Stimulated activated CD8-positive, alpha-beta memory T cell treated with anti-CD3 and anti-CD28 coated beads, Interleukin-2, amount 100 ng/mL, for 48 hours (primary cell): ENCODE results near the gene TMEM51.
"Not testable (repeated sequence)": the region's sequence is repeated elsewhere in the genome, so short reads cannot be mapped to it uniquely, and the experiment has no call there.

Source experiments
- DNase-seq, 2 donors: peaks; one replicate each; pipeline ENCODE4 v3.0.0-alpha.2; 2020; ENCODE audit warnings: low read depth in 2 of 2

The TMEM51 gene

DNA sequence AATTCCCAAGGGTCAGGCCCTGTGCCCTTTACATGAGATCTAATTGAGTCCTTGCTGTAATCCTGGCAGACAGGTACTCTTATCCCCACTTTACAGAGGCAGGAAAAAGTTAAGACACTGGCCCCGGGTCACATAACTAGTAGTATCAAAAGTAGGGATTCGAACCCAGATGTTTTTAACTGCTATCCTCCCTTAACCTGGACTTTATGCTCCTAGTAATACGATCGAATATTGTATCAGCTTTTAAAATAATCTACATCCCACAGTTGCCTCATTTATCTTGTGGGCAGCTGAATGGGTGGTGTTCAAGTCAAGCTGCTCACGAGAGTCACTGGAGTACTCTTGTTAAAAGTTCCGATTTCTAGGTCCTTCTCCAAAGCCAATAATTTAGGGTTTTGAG, 25.5 kb upstream of the TMEM51 start:
- no peak for DNase-seq

DNA sequence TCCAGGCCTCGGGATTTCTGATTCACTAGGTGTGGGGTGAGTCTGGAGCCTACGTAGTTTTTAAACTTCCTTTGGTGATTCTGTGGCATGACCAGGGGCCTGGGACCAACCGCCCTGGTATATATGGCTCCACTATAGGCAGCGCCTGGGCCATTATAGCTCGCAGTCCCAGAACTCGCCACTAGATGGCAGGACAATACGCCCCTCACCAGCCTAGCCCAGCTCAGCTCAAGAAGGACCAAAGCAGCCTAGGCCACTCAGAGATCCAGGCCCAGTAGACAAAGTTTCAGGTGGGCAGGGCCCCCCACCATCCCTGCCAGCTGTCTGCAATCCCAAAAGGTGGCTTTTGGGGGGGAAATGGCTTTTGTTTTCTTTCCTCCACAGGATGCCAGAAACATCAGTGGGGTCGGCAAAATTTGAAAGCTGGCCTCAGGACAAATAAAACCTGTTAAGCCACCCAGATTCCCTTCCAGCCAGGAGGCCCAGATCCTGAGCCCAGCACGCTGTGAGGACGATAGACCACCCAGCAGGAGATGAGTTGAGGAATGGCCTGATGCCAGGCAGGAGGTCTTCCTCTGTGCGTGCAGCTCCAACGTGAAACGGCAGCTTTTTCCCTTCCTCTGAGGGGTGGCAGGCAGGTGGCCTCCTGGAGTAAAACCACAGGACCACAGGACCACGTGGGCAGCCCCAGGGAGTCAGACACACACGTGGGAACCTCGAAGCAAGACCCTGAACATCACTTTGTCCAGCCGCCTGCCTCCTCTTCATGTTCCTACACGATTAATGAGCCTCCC, 24.8 kb upstream of the TMEM51 start:
- peak; percentile 57 to 69 for DNase-seq

DNA sequence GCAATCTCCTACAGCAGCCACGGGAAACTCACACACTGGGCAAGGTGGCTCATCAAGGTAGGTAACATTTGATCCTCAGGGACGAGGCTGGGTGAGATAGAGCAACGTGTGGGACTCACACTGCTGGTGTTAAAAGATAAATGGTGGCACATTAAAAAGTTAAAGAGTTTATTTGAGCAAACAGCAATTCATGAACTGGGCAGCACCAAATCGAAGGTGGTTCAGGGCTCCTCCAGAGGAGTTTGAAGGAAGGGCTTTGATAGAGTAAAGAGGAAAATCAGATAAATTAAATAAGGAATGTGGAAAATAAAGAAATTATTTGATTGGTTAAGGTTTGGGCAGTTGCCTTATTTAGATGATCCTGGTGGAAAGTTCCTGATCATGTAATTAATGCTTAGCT, 23.6 kb upstream of the TMEM51 start:
- no peak for DNase-seq

DNA sequence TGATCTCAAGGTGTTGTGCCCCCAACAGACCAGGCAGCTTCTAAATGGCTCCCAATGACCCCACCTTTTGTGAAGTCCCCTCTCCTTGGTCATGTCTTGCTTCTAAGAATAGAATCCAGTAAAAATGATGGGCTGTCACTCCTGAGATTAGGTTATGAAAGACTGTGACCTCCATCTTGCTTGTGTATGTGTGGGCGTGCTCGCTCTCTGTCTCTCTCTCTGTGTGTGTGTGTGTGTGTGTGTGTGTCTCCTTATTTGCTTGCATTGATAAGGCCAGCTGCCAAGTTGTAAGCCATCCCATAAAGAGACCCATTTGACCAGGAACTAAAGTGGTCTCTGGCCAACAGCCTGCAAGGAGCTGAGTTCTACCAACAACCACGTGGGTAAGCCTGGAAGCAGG, 22.9 kb upstream of the TMEM51 start:
- no peak for DNase-seq

DNA sequence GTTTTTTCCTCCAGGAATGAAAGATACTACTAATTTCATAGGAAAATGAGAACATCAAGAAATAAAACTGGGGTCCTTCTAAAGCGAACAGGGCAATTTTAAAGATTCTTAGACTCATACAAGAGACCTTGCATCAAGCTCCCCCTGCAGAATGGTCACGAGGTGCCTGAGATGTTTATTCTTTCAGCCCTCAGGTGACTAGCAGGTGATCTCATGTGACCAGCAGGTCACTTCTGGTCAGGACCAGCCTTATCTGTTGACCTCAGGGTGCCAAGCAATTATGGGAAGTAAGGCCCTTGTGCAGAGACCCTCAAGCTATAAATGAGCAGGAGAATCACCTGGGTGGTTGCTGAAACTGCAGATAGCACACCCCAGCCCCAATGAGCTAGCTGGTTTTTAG, 20.6 kb upstream of the TMEM51 start:
- no peak for DNase-seq

DNA sequence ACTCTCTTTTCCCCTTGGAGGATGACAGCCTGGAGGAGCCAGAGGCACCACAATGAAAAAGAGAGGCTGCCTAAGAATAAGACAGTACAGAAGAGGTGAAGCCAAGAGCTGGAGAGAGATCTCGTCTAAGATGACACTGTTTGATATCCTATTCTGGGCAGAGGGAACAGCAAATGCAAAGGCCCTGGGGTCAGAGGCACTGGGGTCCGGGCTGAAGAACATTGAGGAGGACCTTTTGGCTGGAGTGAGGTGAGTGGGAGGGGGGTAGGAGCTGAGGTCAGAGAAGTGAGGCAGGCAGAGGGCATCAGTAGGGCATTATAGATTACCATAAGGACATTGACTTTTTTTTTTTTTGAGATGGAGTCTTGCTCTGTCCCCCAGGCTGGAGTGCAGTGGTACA, 19.3 kb upstream of the TMEM51 start:
- DNase-seq, result no peak

DNA sequence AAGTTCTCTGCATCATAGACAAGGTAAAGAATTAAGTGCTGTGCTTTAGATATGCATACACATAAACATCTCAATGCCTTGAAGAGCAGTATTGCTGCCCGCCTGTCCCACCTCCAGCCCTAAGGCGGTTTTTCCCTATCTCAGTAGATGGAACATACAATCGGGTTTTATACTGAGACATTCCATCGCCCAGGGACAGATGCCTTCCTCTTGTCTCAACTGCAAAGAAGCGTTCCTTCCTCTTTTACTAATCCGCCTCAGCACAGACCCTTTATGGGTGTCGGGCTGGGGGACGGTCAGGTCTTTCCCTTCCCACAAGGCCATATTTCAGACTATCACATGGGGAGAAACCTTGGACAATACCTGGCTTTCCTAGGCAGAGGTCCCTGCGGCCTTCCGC, 17.9 kb upstream of the TMEM51 start:
- not testable (repeated sequence) for DNase-seq

DNA sequence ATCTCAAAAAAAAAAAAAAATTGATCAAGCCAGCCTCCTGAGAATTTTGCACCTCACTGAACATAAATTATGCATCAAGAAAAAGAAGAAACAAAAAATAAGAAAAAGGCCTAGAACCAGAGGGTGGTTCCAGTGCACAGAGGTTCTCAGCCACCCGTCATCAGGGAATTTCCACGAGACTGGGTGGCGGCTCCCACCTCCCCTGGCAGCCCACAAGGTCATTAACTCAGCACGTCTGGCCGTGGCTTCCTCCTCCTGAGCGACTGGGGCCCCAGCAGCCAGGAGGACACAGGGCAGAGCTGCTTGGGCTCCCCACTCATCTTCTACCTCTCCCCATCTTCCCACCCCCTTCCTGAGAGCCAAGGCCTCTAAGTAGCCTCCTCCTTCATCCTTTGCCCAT, 15.7 kb upstream of the TMEM51 start:
- DNase-seq, result no peak

DNA sequence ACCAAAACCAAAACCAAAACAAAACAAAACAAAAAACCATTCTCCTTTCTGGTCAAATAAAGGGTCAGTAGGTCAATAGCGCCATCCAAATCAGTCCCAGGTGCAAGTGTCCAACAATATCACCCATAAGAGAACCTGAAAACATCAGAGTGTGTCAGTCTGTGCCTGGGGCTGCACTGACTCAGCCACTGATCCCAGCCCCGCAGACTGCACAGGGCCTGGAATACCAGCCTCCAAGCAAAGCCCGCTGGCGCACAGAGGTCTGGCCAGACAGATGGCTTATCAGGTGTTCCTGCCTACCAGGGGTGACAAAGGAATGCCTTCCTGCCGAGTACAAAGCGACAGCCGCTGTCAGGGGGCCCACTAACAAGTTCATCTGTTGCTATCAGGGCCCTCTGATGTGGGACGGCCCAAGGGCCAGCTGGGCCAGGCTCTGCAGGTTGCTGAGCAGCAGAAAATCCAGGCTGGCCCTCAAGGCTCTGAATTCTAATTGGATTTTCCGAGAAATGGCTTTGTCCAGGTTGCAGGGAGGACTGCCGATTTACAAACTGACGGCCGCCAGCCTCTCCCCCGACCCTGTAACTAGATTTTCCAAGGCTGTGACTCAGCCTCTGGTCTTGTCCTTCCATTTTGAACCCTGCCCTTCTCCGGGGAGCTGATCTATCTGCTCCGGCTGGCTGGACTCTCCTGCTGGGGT, 13.7 kb upstream of the TMEM51 start:
- no peak for DNase-seq

DNA sequence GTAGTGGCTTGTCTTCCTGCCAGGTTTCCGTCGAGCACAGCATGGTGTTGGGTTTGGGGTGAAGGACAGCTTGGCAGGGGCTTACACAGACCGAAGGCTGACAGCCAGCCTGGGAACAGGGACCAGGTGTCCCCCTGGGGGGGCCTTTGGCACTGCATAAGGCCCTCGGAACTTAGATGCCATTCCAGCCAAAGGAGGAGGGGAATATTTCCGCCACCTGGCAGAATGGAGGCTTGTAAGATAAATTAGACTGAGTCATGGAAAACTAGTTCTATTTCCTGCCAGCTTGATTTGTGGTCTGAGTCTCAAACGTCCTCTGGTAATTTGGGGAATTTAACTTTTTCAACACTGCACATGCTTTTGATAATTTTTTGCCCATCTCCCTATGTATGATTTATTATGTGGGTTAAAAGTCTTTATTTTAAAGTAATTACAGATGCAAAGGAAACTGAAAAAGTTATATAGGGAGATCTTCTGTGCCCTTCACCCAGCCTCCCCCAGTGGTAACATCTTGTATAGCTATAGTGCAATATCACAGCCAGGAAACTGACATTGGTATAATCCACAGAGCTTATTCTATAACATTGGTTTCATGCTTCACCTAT, 11.5 kb upstream of the TMEM51 start:
- no peak for DNase-seq

DNA sequence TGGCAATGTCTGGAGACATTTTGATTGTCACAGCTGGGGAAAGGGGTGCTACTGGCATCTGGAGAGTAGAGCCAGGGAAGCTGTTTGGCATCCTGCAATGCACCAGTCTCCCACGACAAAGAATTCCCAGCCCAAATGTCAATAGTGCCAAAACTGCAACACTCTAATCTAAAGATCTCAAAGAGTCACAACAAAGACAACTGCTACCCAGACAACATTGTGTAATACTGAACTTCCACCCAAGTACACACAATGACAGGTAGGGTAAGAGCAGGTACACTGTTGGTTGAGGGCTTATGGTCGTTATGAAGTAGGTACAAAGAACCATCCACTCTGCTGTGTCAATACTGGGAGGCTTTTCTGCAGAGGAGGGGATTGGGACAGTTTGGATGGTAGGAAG, 8.2 kb upstream of the TMEM51 start:
- no peak for DNase-seq

DNA sequence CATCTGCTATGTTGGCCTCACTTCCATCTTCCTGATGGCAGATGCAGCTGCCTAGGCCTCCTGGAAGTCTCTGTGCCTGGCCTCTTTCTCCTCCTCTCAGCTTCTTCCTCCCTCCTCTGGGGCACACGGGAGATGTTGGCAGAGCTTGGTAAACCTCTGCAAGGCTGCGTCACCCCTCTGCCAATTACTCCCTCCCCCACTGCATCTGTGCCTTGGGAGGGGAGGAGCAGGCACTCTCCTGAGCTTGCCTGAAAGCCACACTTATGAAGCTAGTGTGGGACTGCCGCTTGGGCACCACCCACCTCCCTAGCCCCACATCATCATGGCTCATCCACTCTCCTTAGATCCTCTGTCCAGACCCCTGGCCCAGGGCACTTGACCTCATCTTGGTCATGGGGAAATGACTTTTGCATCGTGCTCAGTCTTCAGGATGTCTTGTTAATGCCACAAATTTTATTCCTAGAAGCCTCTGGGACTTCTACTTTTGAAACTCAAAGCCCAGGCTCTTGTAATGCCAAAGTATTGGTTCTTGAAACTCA, 7.3 kb upstream of the TMEM51 start:
- no peak for DNase-seq

DNA sequence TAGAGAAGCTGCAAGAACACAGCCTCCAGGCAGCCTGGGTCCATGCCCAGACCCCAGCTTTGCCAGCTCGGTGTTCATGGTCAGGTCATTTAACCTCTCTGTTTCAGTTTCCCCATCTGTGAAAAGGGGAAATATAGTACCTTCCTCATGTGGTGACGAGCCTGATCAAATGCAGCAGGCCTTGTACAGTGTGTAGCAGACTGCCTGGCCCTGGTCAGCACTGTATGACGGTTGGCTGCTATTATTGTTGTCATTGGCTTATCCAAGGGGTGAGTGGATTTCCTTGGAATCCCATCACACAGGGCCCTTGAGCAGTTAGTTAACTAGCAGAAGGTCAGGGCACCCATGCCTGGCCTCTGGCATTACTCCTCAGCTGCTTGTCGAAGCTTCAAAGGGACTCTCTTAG, 6.6 kb upstream of the TMEM51 start:
- DNase-seq, result no peak

DNA sequence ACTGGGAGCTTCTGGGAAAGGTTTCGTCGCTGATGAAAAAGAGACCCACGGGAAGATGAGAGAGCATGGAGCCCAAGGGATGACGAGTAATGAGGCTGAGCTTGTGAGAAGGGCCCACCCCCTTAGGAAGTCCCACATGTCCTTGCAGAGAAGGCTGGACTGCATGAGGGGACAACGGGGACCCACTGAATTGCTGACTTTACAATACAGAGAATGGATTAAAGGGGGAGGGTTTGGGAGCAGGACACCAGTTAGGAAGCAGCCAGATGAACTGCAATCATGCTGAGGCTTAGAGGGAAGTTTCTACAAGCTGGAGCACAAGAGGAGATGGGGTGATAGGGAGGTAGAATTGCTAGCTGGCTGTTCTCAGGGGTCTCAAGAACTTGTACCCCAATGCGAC, 5.5 kb upstream of the TMEM51 start:
- DNase-seq, result no peak

DNA sequence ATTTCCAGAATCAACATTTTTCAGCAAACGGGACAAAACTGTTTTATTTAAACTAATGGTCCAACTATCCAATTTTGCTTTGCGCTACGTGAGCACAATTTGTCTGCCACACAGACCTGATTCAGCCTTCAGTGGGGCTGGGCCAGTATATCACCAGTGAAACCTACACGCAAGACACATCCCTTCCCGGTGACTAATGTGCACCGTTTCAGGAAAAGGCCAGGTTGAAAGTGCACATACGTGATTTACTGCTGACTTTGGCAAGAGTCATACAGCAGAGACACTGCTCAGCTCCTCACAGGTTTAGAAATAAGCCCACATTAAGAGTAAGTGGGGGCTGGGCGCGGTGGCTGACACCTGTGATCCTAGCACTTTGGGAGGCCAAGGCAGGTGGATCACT, 5.1 kb upstream of the TMEM51 start:
- no peak for DNase-seq

DNA sequence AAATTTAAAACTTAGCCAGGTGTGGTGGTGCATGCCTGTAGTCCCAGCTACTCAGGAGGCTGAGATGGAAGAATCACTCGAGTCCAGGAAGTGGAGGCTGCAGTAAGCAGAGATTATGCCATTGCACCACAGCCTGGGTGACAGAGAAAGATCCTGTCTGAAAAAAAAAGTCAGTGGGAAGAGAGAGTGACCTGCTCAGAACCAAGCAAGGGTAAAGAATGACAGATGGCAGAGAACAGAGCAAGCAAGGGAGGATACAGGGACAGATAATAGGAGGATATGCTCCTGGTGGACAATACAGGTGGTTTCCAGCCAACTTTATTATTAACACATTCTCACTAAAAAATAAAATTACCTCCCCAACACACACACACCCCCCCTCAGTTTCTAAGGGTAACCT, 4.6 kb upstream of the TMEM51 start:
- DNase-seq, result no peak

DNA sequence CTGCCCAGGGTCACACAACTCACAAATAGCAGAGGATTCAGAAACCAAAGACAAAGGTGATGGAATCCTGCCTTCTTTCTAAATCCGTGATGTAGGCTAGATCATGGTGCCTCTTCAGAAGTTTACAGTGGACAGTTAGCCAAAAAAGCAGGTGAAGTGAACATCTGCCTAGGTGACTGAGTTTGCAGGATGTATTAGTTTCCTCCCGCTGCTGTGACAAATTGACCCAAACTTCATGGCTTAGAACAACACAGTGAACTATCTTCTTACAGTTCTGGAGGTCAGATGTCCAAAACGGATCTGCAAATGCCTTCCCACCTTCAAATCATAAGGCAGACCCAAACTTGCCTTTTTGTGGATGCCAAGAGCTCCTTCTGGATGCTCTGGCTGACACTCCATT, 3.2 kb upstream of the TMEM51 start:
- no peak for DNase-seq

DNA sequence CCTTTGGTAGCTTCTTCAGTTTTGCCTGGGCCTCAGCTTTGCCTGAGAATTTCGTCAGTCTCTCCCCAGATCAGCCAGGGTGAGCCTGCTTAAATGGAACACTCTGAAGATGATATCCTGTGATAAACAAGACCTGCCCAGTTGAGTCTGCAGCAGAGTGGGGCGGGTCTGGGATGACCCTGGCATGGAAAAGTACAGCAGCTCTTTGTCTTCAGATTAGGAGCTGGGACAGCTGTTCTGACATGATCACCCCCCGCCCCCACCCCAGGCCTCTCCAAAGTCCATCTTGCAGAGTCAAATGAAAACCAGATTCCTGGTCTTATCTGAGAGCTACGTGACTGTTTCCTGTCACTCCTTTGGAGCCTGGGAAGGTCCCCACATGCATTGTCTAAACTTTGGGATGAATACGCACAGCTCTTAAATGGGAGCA, 2.2 kb upstream of the TMEM51 start:
- no peak for DNase-seq

DNA sequence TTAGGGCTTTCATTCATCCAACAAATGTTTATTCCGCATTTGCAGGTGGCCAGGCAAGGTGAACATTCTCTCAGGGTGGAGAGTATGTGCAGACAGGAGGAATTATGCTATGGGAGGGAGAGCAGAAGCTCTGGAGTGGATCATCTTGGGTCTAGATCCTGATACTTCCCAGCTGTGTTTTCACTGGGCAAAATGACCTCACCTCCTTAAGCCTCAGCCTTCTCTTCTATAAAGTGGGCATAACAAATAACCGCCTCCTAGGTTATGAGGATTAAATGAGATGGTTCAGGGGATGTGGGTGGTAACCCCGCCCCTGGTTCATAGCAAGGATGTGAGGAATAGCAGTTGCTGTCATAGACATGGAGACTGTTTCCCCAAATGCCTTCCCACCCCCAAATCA, 1.7 kb upstream of the TMEM51 start:
- DNase-seq, result no peak

DNA sequence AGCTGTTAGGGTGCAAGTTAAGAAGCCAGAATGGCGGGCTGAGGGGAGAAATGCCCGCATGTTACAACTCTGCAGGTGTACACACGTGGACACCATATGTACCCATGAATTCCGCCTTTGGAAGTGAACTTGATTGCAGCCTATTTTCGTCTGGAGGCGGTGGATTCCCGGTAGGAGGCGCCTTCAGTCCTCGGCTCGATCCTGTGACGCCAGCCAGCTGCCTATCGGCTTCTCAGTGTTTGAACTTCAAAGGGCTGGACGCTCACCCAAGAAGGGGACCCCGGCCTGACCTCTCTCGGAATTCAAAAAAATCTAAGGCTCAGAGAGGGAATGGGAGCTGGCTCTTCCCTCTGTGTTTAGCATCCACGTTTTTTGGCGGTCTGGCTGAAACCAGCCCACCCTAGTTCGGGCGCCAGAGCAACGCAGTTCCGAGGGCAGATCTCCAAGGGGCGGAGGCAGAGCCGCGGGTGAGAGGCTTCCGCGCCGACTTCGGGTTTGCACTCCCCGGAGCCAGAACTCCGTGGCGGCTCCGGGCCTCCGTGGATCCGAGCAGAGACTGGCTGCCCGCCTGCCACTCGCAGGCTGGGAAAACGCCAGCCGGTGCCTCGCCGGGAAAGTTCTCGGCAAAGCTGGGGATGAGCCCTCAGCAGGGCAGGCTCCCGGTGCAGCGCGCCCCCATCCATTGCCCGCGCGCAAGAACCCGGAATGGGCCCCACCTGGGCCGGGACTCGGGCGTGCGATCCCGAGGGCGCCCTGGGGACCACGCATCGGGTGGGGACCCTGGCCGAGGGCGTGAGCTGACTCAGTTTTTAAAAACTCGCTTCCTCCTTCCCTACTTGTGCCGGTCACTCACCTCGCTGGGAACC, 996 bp upstream of the TMEM51 start:
- no peak for DNase-seq

DNA sequence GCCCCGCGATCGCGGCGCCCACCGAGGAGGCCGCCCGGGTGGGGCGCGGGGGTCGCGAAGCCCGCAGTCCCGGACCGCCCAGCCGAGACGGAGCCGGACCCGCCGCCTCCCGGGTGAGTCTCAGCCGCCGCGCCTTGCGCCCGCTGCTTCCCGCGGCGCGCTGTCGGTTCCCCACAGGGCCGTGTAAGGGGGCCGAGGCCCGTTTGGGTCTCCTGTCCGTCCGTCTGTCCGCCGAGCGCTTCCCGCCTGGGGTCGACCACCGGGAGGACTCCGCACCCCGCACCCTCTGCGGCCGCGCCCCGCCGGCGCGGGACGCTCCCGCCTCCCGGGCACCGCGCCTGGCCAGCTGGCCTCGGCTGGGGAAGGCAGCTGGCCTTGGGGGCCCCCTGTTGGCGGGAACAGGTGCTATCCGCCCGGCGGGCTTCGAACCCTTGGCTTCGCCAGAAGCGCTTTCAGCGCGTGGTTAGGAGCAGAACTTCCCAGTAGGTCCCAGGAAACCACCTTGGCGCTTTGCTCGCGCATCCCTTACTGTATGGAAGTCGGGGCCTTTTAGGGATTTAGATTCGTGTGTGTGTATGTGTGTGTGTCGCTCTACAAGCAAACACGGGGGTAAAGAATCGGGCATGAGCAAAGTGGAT, 414 bp downstream of the TMEM51 start:
- peak; percentile 23 to 43 for DNase-seq
